Neuronal stem cell (in vitro differentiated cells): ENCODE data around the gene TTC23.

Source experiments
- DNase-seq: peaks from one replicate; pipeline ENCODE4 v3.0.0-alpha.2; 2013; ENCODE audit warnings: low spot score
- H2AFZ ChIP-seq: one replicate; pipeline ENCODE4 v1.6.1; 2013; ENCODE audit warnings: mild to moderate bottlenecking, low read length, inconsistent platforms
- H2AK5ac ChIP-seq: 2 replicates; pipeline ENCODE4 v1.6.1; 2013; ENCODE audit warnings: low read depth, mild to moderate bottlenecking, inconsistent platforms, low read length, moderate library complexity, mixed read lengths
- H2BK120ac ChIP-seq: 2 replicates; pipeline ENCODE4 v1.6.1; 2013; ENCODE audit warnings: low read depth, mild to moderate bottlenecking, inconsistent platforms, low read length, moderate library complexity, mixed read lengths
- H2BK12ac ChIP-seq: one replicate; pipeline ENCODE4 v1.6.1; 2013; ENCODE audit warnings: low read length, inconsistent platforms
- H2BK15ac ChIP-seq: 2 replicates; pipeline ENCODE4 v1.6.1; 2013; ENCODE audit warnings: mild to moderate bottlenecking, low read length, inconsistent platforms, mixed read lengths
- H2BK5ac ChIP-seq: one replicate; pipeline ENCODE4 v1.6.1; 2013; ENCODE audit warnings: inconsistent platforms, mild to moderate bottlenecking, low read length, moderate library complexity
- H3K14ac ChIP-seq: one replicate; pipeline ENCODE4 v1.6.1; 2013; ENCODE audit warnings: low read length, inconsistent platforms
- H3K18ac ChIP-seq: 2 replicates; pipeline ENCODE4 v1.6.1; 2013; ENCODE audit warnings: low read length, inconsistent platforms
- H3K23ac ChIP-seq: 2 replicates; pipeline ENCODE4 v1.6.1; 2013; ENCODE audit warnings: low read depth, mild to moderate bottlenecking, mixed read lengths, low read length, inconsistent platforms; ENCODE audit not compliant: poor library complexity
- H3K27ac ChIP-seq: replicated peaks from 3 replicates; pipeline ENCODE4 v1.5.1; 2013; ENCODE audit warnings: low read length, inconsistent platforms
- H3K27me3 ChIP-seq, 3 experiments: 2 replicates each; pipeline ENCODE4 v1.6.1; 2013; ENCODE audit warnings: low read length in 3 of 3, mild to moderate bottlenecking in 2 of 3, inconsistent platforms in 1 of 3, low read depth in 1 of 3, mixed read lengths in 1 of 3, moderate library complexity in 1 of 3; ENCODE audit not compliant: control insufficient read depth in 3 of 3, insufficient read depth in 3 of 3
- H3K36me3 ChIP-seq, 2 donors: replicated peaks in 1 of 2; 2 replicates each; pipeline ENCODE4 v1.6.1; 2013; ENCODE audit warnings: low read length in 2 of 2; ENCODE audit not compliant: control insufficient read depth in 2 of 2, insufficient read depth in 2 of 2
- H3K4ac ChIP-seq: 2 replicates; pipeline ENCODE4 v1.6.1; 2013; ENCODE audit warnings: inconsistent platforms, mild to moderate bottlenecking, low read length, moderate library complexity
- H3K4me1 ChIP-seq, 2 donors: 1 replicate in 1 of 2; 2 replicates in 1 of 2; pipeline ENCODE4 v1.6.1; 2013; ENCODE audit warnings: low read length in 2 of 2, low read depth in 1 of 2; ENCODE audit not compliant: control insufficient read depth in 2 of 2, insufficient read depth in 1 of 2
- H3K4me2 ChIP-seq: one replicate; pipeline ENCODE4 v1.6.1; 2013; ENCODE audit warnings: mild to moderate bottlenecking, low read length, inconsistent platforms; ENCODE audit not compliant: insufficient read depth, poor library complexity, severe bottlenecking
- H3K4me3 ChIP-seq, 2 donors: 2 replicates each; pipeline ENCODE4 v1.5.1; 2013; ENCODE audit warnings: low read length in 2 of 2, mild to moderate bottlenecking in 2 of 2, inconsistent platforms in 1 of 2, moderate library complexity in 1 of 2
- H3K79me1 ChIP-seq: one replicate; pipeline ENCODE4 v1.6.1; 2013; ENCODE audit warnings: low read depth, mild to moderate bottlenecking, inconsistent platforms, low read length, moderate library complexity
- H3K9ac ChIP-seq: one replicate; pipeline ENCODE4 v1.6.1; 2013; ENCODE audit warnings: mild to moderate bottlenecking, low read depth, low read length, inconsistent platforms; ENCODE audit not compliant: poor library complexity
- H3K9me3 ChIP-seq, 2 donors: replicated peaks in 1 of 2; 2 replicates each; pipeline versions ENCODE3 to v1.6.1; 2013; ENCODE audit warnings: low read length in 2 of 2, mild to moderate bottlenecking in 2 of 2, inconsistent platforms in 1 of 2, low read depth in 1 of 2, mixed read lengths in 1 of 2, moderate library complexity in 1 of 2; ENCODE audit not compliant: control insufficient read depth in 2 of 2, insufficient read depth in 1 of 2
- H4K8ac ChIP-seq: one replicate; pipeline ENCODE4 v1.6.1; 2013; ENCODE audit warnings: low read depth, mild to moderate bottlenecking, inconsistent platforms, low read length, moderate library complexity
- H4K91ac ChIP-seq: one replicate; pipeline ENCODE4 v1.6.1; 2013; ENCODE audit warnings: low read length, low read depth, mild to moderate bottlenecking, inconsistent platforms; ENCODE audit not compliant: poor library complexity
- WGBS, 2 donors: extraction: QIAGEN DNeasy Blood & Tissue Kit; methylation state at CpG; one replicate each; pipeline ENCODE4 v1.1.7; 2013; ENCODE audit warnings: missing lambda C conversion rate in 2 of 2, mixed read lengths in 1 of 2; ENCODE audit not compliant: insufficient read length in 2 of 2, insufficient replicate concordance in 1 of 2; ENCODE audit errors: extremely low coverage in 2 of 2; 5-methylcytosine and 5-hydroxymethylcytosine counted together

Gene TTC23

GRCh38 chr15:99110093-99110492, 139.3 kb downstream of the TTC23 start:
- Histone ChIP-seq H3K4ac (no peak overlapping the region), H2BK120ac (no peak overlapping the region), H3K27me3 (peaks cover 0 to 26% (median 9%) of the 10 kb centered on the region in 3 experiments), H2BK15ac (no peak overlapping the region), H3K23ac (peak overlapping the region; percentile 6), H2BK5ac (no peak overlapping the region), H3K4me3 (no peak overlapping the region), H3K9me3 (no peaks in the 10 kb centered on the region), H3K36me3 (peaks cover 0 to 20% of the 10 kb centered on the region in 2 donors), H4K91ac (no peak overlapping the region), H3K4me2 (no peak overlapping the region), H3K18ac (no peak overlapping the region), H3K14ac (no peak overlapping the region), H3K9ac (no peak overlapping the region), H3K27ac (no peak overlapping the region), H3K4me1 (peaks cover 0 to 4% of the 10 kb centered on the region in 2 donors), H2BK12ac (no peak overlapping the region), H4K8ac (no peak overlapping the region), H2AK5ac (no peak overlapping the region), H3K79me1 (no peaks in the 10 kb centered on the region), H2AFZ (no peak overlapping the region)
- no peak for DNase-seq
- no CpG with 5 or more reads among the region's 12 CpGs for WGBS, 2 donors

- Histone ChIP-seq H4K91ac (no peak overlapping the region), H2BK12ac (no peak overlapping the region), H3K9me3 (no peaks in the 10 kb centered on the region), H3K4me2 (no peak overlapping the region), H3K9ac (no peak overlapping the region), H4K8ac (no peak overlapping the region), H3K27me3 (peaks cover 0 to 28% (median 10%) of the 10 kb centered on the region in 3 experiments), H3K4ac (no peak overlapping the region), H3K14ac (no peak overlapping the region), H3K23ac (peak overlapping the region; percentile 6), H3K4me1 (peaks cover 0 to 4% of the 10 kb centered on the region in 2 donors), H2AFZ (no peak overlapping the region), H2AK5ac (no peak overlapping the region), H3K18ac (no peak overlapping the region), H3K36me3 (peaks cover 0 to 15% of the 10 kb centered on the region in 2 donors), H3K27ac (no peak overlapping the region), H2BK5ac (no peak overlapping the region), H3K4me3 (no peak overlapping the region), H3K79me1 (no peaks in the 10 kb centered on the region), H2BK15ac (no peak overlapping the region), H2BK120ac (peak overlapping the region; percentile 19)
- WGBS, 2 donors = no CpG with 5 or more reads among the region's 10 CpGs
- no peak for DNase-seq
These were observed 139.8 kb downstream of the TTC23 start for GRCh38 chr15:99109555-99110021.

DNA sequence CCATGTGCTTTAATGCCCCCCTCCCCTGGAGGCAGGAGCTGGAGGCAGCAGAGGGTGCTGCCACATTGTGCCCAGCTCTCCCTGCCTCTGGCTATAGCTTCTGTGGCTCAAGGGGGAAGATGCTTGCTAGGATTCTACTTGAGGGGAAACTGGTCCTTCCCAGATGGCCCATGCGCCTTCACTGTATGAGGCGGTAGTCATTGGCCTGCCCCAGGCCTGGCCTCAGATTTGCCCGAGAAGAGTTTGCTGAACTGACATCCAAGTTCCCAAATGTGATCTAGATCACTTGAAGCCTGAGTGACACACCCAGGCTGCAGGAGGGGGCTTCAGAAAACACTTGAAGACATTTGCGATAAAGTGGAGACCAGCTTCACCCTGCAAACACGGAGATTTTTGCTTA, 140.4 kb downstream of the TTC23 start:
- Histone ChIP-seq H2BK5ac (no peak overlapping the region), H3K79me1 (no peaks in the 10 kb centered on the region), H3K4ac (no peak overlapping the region), H3K27ac (no peak overlapping the region), H3K23ac (no peak overlapping the region), H3K27me3 (peaks cover 0 to 28% (median 10%) of the 10 kb centered on the region in 3 experiments), H3K4me2 (no peak overlapping the region), H2AK5ac (no peak overlapping the region), H3K36me3 (peaks cover 0 to 9% of the 10 kb centered on the region in 2 donors), H3K14ac (no peak overlapping the region), H3K18ac (no peak overlapping the region), H3K9ac (no peak overlapping the region), H2AFZ (no peak overlapping the region), H3K9me3 (no peaks in the 10 kb centered on the region), H2BK12ac (no peak overlapping the region), H3K4me1 (peaks cover 0 to 4% of the 10 kb centered on the region in 2 donors), H4K8ac (no peak overlapping the region), H3K4me3 (no peak overlapping the region), H2BK15ac (no peak overlapping the region), H2BK120ac (no peak overlapping the region), H4K91ac (no peak overlapping the region)
- no peak for DNase-seq
- no CpG with 5 or more reads among the region's 5 CpGs for WGBS, 2 donors

DNA sequence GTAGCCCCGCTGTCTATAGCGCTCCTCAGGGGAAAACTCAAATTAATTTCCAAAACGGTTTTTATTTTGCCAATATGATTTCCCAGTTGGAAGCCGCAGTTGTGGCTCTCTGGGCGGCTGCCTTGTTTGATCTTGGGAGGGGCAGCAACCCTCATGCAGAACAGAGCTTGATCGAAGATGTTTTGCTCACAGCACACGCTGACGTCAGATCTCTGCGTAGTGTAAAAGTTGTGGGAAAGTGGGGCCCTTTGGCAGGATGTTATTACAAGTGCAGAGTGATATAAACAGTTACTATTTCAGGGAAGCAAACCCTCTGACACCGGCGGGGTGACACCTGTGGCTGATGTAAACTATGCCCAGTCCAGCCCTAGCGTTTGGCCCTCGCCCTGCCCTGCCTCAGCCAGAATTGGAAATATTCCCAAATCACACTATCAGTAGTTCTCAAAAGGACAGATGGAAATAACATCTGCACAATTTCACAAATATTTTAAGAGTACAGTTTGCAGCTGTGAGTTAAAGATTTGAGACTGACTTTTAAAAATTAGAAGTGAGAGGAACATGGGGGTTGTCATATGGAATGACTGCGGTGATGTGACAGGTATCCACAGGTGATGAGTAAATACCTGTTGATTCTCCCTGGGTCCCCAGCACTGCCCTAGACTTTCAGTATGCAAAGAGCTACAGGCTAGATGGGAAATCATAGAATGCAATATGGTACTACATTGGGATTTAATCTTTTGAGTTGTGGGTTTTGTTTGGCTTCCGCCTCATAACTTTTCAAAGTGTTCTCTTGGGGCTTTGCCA, 142.8 kb downstream of the TTC23 start:
- Histone ChIP-seq H3K4me2 (no peak overlapping the region), H3K27me3 (peaks cover 8 to 36% (median 10%) of the 10 kb centered on the region in 3 experiments), H2AFZ (no peak overlapping the region), H3K4me3 (no peak overlapping the region), H3K36me3 (no peaks in the 10 kb centered on the region), H4K91ac (no peak overlapping the region), H3K27ac (no peak overlapping the region), H3K23ac (no peak overlapping the region), H3K18ac (no peak overlapping the region), H3K14ac (no peak overlapping the region), H2BK15ac (no peak overlapping the region), H3K79me1 (no peaks in the 10 kb centered on the region), H2AK5ac (no peak overlapping the region), H4K8ac (no peak overlapping the region), H3K9ac (no peak overlapping the region), H3K4ac (no peak overlapping the region), H3K4me1 (peaks cover 0 to 7% of the 10 kb centered on the region in 2 donors), H2BK120ac (no peak overlapping the region), H3K9me3 (no peaks in the 10 kb centered on the region), H2BK12ac (no peak overlapping the region), H2BK5ac (no peak overlapping the region)
- no CpG with 5 or more reads among the region's 15 CpGs for WGBS, 2 donors
- DNase-seq = no peak
